CD14-positive monocyte (primary cell): ENCODE results near the gene C9orf50. TPM values are rescaled to one million over a fixed set of nuclear protein-coding genes. Genes with fewer than 3 reads are reported as not detected.

Source experiments
- DNase-seq, 3 donors: peaks; one replicate each; pipeline ENCODE4 v3.0.0-alpha.2; 2011 to 2022
- H2AFZ ChIP-seq: 2 replicates; pipeline ENCODE4 v1.6.0; 2012; ENCODE audit warnings: mild to moderate bottlenecking, low read depth, low read length, inconsistent platforms; ENCODE audit not compliant: insufficient read depth, poor library complexity, severe bottlenecking
- H3K27ac ChIP-seq, 2 donors: 1 replicate in 1 of 2; 2 replicates in 1 of 2; pipeline ENCODE4 v1.5.1; 2012 to 2013; ENCODE audit warnings: low read length in 2 of 2, control low read depth in 1 of 2, inconsistent platforms in 1 of 2, low read depth in 1 of 2, mild to moderate bottlenecking in 1 of 2
- H3K27me3 ChIP-seq, 2 donors: one replicate each; pipeline versions ENCODE4 v1.6.0 to v1.6.1; 2011 to 2013; ENCODE audit warnings: low read length in 2 of 2; ENCODE audit not compliant: control insufficient read depth in 2 of 2, insufficient read depth in 2 of 2
- H3K36me3 ChIP-seq, 2 donors: replicated peaks in 1 of 2; 1 replicate in 1 of 2; 2 replicates in 1 of 2; pipeline versions ENCODE4 v1.5.1 to v1.6.1; 2012 to 2013; ENCODE audit warnings: low read length in 2 of 2, control low read depth in 1 of 2, inconsistent platforms in 1 of 2, mild to moderate bottlenecking in 1 of 2; ENCODE audit not compliant: insufficient read depth in 2 of 2, control insufficient read depth in 1 of 2
- H3K4me1 ChIP-seq, 2 donors: 1 replicate in 1 of 2; 2 replicates in 1 of 2; pipeline versions ENCODE4 v1.5.1 to v1.6.1; 2012 to 2013; ENCODE audit warnings: low read length in 2 of 2, control low read depth in 1 of 2, inconsistent platforms in 1 of 2, mild to moderate bottlenecking in 1 of 2, moderate library complexity in 1 of 2; ENCODE audit not compliant: insufficient read depth in 2 of 2, control insufficient read depth in 1 of 2
- H3K4me2 ChIP-seq: replicated peaks from 2 replicates; pipeline ENCODE3; 2012; ENCODE audit warnings: low read length, moderate library complexity, mild to moderate bottlenecking; ENCODE audit not compliant: poor library complexity, severe bottlenecking; ENCODE audit errors: extremely low read depth
- H3K4me3 ChIP-seq, 3 experiments: fragments of 200-600 bp in 1 of 3; sonication (generic) in 1 of 3; replicated peaks in 1 of 3; 1 replicate in 2 of 3; 2 replicates in 1 of 3; pipeline ENCODE4 v1.5.1; 2011 to 2013; ENCODE audit warnings: low read length in 3 of 3, mild to moderate bottlenecking in 3 of 3, control low read depth in 2 of 3, low read depth in 2 of 3, inconsistent platforms in 1 of 3, moderate library complexity in 1 of 3
- H3K79me2 ChIP-seq: 2 replicates; pipeline ENCODE4 v1.6.0; 2012; ENCODE audit warnings: mild to moderate bottlenecking, control low read depth, inconsistent platforms, low read length, moderate library complexity; ENCODE audit not compliant: insufficient read depth
- H3K9ac ChIP-seq: 2 replicates; pipeline ENCODE4 v1.6.0; 2017; ENCODE audit warnings: low read length, mild to moderate bottlenecking; ENCODE audit not compliant: insufficient read depth, poor library complexity, severe bottlenecking
- H3K9me3 ChIP-seq, 2 donors: replicated peaks in 1 of 2; 1 replicate in 1 of 2; 2 replicates in 1 of 2; pipeline versions ENCODE4 v1.5.1 to v1.6.1; 2012 to 2013; ENCODE audit warnings: low read length in 2 of 2, control low read depth in 1 of 2; ENCODE audit not compliant: control insufficient read depth in 1 of 2, insufficient read depth in 1 of 2
- H4K20me1 ChIP-seq: 2 replicates; pipeline ENCODE4 v1.6.0; 2012; ENCODE audit warnings: mild to moderate bottlenecking, low read length, control low read depth, moderate library complexity; ENCODE audit not compliant: insufficient read depth
- H3K27ac Mint-ChIP-seq, 7 donors: one replicate each; pipeline ENCODE4 v1.8.0; 2020; ENCODE audit warnings: mild to moderate bottlenecking in 7 of 7, mixed read lengths in 7 of 7, moderate library complexity in 6 of 7, inconsistent platforms in 2 of 7
- H3K27me3 Mint-ChIP-seq, 3 donors: one replicate each; pipeline ENCODE4 v1.8.0; 2021 to 2022; ENCODE audit warnings: low read depth in 3 of 3, mild to moderate bottlenecking in 3 of 3, mixed read lengths in 3 of 3, moderate library complexity in 3 of 3, inconsistent platforms in 1 of 3
- H3K36me3 Mint-ChIP-seq, 2 donors: one replicate each; pipeline ENCODE4 v1.8.0; 2020; ENCODE audit warnings: mixed read lengths in 2 of 2, inconsistent platforms in 1 of 2, mild to moderate bottlenecking in 1 of 2
- H3K4me1 Mint-ChIP-seq: one replicate; pipeline ENCODE4 v1.8.0; 2020; ENCODE audit warnings: mild to moderate bottlenecking, mixed read lengths
- H3K4me3 Mint-ChIP-seq, 2 donors: one replicate each; pipeline ENCODE4 v1.8.0; 2020; ENCODE audit warnings: mild to moderate bottlenecking in 2 of 2, mixed read lengths in 2 of 2, moderate library complexity in 1 of 2
- H3K9me3 Mint-ChIP-seq, 7 donors: one replicate each; pipeline ENCODE4 v1.8.0; 2020 to 2022; ENCODE audit warnings: mixed read lengths in 7 of 7, mild to moderate bottlenecking in 6 of 7, moderate library complexity in 6 of 7, inconsistent platforms in 2 of 7
- WGBS: methylation state at CpG from one replicate; pipeline ENCODE4 v1.1.5; 2013; ENCODE audit warnings: missing lambda C conversion rate; ENCODE audit not compliant: insufficient coverage; 5-methylcytosine and 5-hydroxymethylcytosine counted together
- intact Hi-C, 2 donors: fragments of 100-400 bp; cut with micrococcal nuclease; formaldehyde crosslinking; loops; one replicate each; pipeline versions ENCODE4 v1.15.0 to v1.15.1; 2023
- polyA plus RNA-seq, 3 donors: library from polyadenylated mRNA; depleted of rRNA in 1 of 3; unstranded in 2 of 3; stranded (reverse) in 1 of 3; fragments of 300-500 nt in 2 of 3; fragments of >200 nt in 1 of 3; fragmentation: Illumina TruSeq in 2 of 3; gene quantifications; 1 replicate in 2 of 3; 2 replicates in 1 of 3; pipeline ENCODE4 v1.2.3, GENCODE V29; 2012 to 2021
- TF ChIP-seq, protein P1 (sequence below): fragments of 200-600 bp; IDR thresholded peaks from one replicate; pipeline ENCODE4 v1.8.0; 2022; ENCODE audit warnings: antibody characterized with exemption, mild to moderate bottlenecking

C9orf50 gene
- polyA plus RNA-seq, 3 donors = not detected

DNA sequence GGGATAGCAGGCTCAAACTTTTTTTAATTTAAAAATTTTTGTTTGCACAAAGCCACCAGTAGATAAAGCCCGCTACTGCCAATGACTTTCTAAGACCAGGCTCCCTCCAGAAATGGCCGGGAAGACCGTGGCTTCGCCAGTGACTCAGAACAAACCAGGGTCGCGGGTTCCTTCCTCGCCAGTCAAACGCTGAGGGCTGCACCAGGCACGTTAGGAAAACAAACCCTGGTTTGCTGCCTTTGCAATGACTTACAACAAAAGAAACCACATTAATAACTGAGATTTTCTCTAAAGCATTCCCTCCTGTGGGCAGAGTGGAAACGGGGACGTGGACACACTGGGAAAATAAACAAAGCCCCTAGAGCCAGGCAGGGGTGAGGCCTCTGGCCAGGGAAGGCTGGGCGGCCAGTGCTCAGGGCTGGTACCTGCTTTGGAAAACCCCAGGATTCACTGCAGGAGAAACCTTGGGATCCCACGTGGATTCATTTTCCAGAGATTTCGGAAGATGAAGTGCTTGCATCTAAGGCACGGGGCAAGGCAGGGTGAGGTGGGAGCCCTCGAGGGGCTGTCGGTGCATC lies 48.3 kb upstream of the C9orf50 start:
- H3K4me3 Mint-ChIP-seq = no peak overlapping the region
- 62% methylated on average over 13 of the region's 17 CpGs for WGBS
- H3K36me3 Mint-ChIP-seq = no peaks in the 10 kb centered on the region
- no peaks in the 10 kb centered on the region for H3K36me3 ChIP-seq
- H3K27ac Mint-ChIP-seq = no peak overlapping the region
- no peak overlapping the region for H3K4me2 ChIP-seq
- intact Hi-C loops = no loop called here
- H3K4me1 ChIP-seq = peaks cover 0 to 5% of the 10 kb centered on the region in 2 donors
- H3K9me3 ChIP-seq = no peaks in the 10 kb centered on the region
- H3K79me2 ChIP-seq = no peaks in the 10 kb centered on the region
- H3K9ac ChIP-seq = no peak overlapping the region
- no peak for DNase-seq
- peaks cover 0 to 15% (median 2%) of the 10 kb centered on the region in 7 donors for H3K9me3 Mint-ChIP-seq
- TF ChIP-seq, protein P1, sequence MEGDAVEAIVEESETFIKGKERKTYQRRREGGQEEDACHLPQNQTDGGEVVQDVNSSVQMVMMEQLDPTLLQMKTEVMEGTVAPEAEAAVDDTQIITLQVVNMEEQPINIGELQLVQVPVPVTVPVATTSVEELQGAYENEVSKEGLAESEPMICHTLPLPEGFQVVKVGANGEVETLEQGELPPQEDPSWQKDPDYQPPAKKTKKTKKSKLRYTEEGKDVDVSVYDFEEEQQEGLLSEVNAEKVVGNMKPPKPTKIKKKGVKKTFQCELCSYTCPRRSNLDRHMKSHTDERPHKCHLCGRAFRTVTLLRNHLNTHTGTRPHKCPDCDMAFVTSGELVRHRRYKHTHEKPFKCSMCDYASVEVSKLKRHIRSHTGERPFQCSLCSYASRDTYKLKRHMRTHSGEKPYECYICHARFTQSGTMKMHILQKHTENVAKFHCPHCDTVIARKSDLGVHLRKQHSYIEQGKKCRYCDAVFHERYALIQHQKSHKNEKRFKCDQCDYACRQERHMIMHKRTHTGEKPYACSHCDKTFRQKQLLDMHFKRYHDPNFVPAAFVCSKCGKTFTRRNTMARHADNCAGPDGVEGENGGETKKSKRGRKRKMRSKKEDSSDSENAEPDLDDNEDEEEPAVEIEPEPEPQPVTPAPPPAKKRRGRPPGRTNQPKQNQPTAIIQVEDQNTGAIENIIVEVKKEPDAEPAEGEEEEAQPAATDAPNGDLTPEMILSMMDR = no peak
- H3K27me3 Mint-ChIP-seq = peaks cover 31 to 62% (median 60%) of the 10 kb centered on the region in 3 donors
- no peak overlapping the region for H3K4me3 ChIP-seq
- peaks cover 10 to 28% of the 10 kb centered on the region in 2 donors for H3K27me3 ChIP-seq
- no peaks in the 10 kb centered on the region for H4K20me1 ChIP-seq
- no peak overlapping the region for H3K27ac ChIP-seq
- no peak overlapping the region for H2AFZ ChIP-seq
- peaks cover 8% of the 10 kb centered on the region for H3K4me1 Mint-ChIP-seq

- Histone ChIP-seq H4K20me1 (no peaks in the 10 kb centered on the region), H3K4me3 (no peak overlapping the region), H3K4me1 (peaks cover 0 to 5% of the 10 kb centered on the region in 2 donors), H3K4me2 (no peak overlapping the region), H3K9ac (no peak overlapping the region), H3K36me3 (no peaks in the 10 kb centered on the region), H3K9me3 (no peaks in the 10 kb centered on the region), H2AFZ (no peak overlapping the region), H3K27me3 (peaks cover 11 to 37% of the 10 kb centered on the region in 2 donors), H3K27ac (no peak overlapping the region), H3K79me2 (no peaks in the 10 kb centered on the region)
- TF ChIP-seq, protein P1 = no peak
- H3K27me3 Mint-ChIP-seq = peaks cover 38 to 71% (median 63%) of the 10 kb centered on the region in 3 donors
- no peak overlapping the region for H3K4me3 Mint-ChIP-seq
- WGBS = 94% methylated on average over 6 of the region's 9 CpGs
- H3K27ac Mint-ChIP-seq = no peak overlapping the region
- DNase-seq = no peak
- no peaks in the 10 kb centered on the region for H3K36me3 Mint-ChIP-seq
- H3K4me1 Mint-ChIP-seq = peaks cover 8% of the 10 kb centered on the region
- H3K9me3 Mint-ChIP-seq = peaks cover 0 to 15% (median 2%) of the 10 kb centered on the region in 7 donors
- intact Hi-C loops = no loop called here
Observed at GRCh38 chr9:129667850-129668249, 46.9 kb upstream of the C9orf50 start.
